GM13977 (cell line): ENCODE results near the gene GDPGP1.

Experiments
- DNase-seq: peaks from one replicate; pipeline ENCODE4 v3.0.0; 2012; ENCODE audit warnings: low spot score
- in situ Hi-C: fragments of 300-500 bp; cut with MboI; formaldehyde crosslinking; loops from one replicate; pipeline ENCODE4 v1.12.0; 2022; ENCODE audit warnings: low sequenced_read_pairs, low pct_unique_long_range_greater_than_20kb, mixed read lengths, inconsistent platforms; ENCODE audit not compliant: unreplicated experiment
- TF ChIP-seq, protein P1 (sequence below): IDR thresholded peaks from 2 replicates; pipeline ENCODE4 v1.5.1; 2012; ENCODE audit warnings: mild to moderate bottlenecking, control low read depth; ENCODE audit not compliant: insufficient read depth; ENCODE audit errors: extremely low read depth, missing control alignments

Gene GDPGP1

GRCh38 chr15:90217671-90218394 is 16.2 kb upstream of the GDPGP1 start:
- no peak for DNase-seq
- TF ChIP-seq, protein P1, sequence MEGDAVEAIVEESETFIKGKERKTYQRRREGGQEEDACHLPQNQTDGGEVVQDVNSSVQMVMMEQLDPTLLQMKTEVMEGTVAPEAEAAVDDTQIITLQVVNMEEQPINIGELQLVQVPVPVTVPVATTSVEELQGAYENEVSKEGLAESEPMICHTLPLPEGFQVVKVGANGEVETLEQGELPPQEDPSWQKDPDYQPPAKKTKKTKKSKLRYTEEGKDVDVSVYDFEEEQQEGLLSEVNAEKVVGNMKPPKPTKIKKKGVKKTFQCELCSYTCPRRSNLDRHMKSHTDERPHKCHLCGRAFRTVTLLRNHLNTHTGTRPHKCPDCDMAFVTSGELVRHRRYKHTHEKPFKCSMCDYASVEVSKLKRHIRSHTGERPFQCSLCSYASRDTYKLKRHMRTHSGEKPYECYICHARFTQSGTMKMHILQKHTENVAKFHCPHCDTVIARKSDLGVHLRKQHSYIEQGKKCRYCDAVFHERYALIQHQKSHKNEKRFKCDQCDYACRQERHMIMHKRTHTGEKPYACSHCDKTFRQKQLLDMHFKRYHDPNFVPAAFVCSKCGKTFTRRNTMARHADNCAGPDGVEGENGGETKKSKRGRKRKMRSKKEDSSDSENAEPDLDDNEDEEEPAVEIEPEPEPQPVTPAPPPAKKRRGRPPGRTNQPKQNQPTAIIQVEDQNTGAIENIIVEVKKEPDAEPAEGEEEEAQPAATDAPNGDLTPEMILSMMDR = no peak
- in situ Hi-C loops = loop anchor here (5.0 kb wide), 1 partner anchor 56 kb away; no protein-coding TSS in a partner anchor

DNA sequence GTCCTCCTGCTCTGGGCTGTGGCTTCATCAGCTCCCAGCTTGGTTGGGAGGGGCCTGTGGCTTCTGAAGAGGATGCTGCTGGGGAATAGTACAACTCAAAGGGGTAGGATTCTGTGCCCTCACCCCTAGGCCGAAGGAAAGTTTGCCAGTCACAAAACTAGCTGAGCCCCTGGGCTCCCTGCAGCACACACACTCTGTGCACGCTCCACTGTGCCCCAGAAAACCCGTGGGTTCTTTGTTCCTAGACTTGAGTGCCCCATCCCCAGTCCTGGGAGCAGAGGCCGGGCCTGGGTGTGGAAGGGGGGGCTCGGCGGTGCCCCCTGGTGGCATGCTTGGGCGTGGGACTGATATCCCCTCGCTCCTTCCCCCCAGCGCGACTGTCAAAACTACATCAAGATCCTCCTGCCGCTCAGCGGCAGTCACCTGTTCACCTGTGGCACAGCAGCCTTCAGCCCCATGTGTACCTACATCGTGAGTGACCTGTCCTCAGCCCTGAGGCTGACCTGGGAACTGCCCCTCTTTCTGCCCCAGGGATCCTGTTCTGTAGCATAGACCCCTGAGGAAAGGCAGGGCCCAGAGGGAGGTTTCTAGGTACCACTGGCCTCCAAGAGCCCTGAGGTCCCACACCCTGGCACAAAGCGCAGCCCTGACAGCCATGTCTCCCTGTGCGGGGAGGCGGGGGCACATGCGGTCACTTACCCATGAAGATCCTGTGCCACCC is 14.4 kb upstream of the GDPGP1 start:
- in situ Hi-C loops = loop anchor here (5.0 kb wide), 1 partner anchor 57 kb away; no protein-coding TSS in a partner anchor
- peak; percentile 71 for DNase-seq
- TF ChIP-seq, protein P1 = peak; percentile 68

GRCh38 chr15:90221246-90221900 is 12.6 kb upstream of the GDPGP1 start:
- in situ Hi-C loops = no loop called here
- peak; percentile 78 for DNase-seq
- TF ChIP-seq, protein P1 = peak; percentile 77

DNA sequence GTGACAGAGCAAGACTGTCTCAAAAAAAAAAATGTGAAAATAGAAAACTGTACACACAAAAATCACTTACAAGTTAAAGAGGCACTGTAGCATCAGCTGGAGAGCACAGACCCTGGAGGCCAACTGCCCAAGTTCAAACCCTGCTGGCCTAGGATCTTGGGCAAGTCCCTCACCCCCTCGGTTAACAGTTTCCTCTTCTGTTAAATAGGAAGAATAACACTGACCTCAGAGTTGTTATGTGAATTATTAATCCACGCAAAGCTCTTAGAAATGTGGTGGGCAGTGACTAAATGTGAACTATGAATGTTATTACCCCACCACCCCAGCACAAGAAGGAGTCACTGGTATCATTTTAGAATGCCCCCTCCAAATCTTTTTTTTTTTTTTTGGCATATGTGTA is 11.5 kb upstream of the GDPGP1 start:
- TF ChIP-seq, protein P1 = no peak
- no peak for DNase-seq
- in situ Hi-C loops = no loop called here

GRCh38 chr15:90223441-90224165 is 10.4 kb upstream of the GDPGP1 start:
- DNase-seq = no peak
- TF ChIP-seq, protein P1 = no peak
- in situ Hi-C loops = no loop called here

DNA sequence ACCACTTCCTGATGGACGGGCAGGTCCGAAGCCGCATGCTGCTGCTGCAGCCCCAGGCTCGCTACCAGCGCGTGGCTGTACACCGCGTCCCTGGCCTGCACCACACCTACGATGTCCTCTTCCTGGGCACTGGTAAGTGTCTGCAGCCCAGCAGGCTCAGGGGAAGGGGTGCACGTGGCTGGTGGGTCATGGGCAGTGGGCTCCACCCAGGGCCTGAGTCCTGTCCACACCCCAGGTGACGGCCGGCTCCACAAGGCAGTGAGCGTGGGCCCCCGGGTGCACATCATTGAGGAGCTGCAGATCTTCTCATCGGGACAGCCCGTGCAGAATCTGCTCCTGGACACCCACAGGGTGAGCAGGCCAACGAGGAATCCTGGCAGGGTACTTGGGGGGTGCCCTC is 9.0 kb upstream of the GDPGP1 start:
- no peak for DNase-seq
- TF ChIP-seq, protein P1 = no peak
- in situ Hi-C loops = no loop called here
